Left forelimb (tissue), 1 donor: ENCODE results near the gene FAM20C.

Source experiments
- DNase-seq: peaks from one replicate; pipeline ENCODE4 v3.0.0-alpha.2; 2018; ENCODE audit warnings: low spot score

The FAM20C gene

DNA sequence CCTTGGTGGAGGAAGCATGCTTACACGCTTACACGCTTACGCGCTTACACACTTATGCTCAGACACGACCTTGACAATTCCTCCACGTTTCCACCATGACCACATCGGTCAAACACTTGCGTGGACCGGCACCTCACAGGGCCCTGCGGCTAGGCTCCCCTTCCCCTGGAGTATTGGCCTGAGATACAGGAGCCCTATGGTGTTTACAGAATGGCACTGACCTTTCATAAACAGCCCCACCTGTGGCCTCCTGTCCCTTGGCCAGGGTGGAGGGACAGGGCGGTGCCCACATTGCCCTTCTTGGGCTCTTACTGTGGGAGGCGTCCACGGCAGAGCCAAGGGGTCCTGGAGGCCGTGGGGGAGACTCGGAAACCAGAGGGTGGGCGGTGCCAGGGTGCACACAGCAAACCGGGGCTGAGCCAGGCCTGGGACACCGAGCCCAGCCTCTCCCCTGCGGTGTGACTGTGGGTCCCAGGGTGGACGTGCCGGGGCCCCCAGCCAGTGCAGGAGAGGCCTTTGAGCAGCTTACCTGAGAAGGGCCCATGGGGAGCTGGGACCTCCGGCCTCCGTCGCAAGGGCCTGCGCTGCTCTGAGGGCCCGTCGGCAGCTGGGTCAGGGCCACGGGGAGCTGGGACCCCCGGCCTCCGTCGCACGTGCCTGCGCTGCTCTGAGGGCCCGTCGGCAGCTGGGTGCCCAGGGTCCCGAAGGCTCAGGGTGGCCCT, 53.4 kb downstream of the FAM20C start:
- DNase-seq: no peak

DNA sequence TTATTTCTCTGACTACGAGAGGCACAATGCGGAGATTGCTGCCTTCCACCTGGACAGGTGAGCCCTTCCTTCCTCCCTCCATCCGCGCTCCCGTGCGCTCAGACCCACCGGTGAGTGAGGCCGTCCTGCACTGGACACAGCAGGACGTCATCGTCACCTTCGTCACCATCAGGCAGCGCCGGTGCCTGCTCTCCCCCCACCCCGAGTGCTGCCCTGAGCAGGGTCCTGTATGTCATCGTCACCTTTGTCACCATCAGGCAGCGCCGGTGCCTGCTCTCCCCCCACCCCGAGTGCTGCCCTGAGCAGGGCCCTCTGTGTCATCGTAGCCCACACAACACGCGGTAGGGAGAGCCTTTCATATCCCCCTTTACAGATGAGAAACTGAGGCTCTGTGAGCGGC, 54.1 kb downstream of the FAM20C start:
- DNase-seq: no peak

DNA sequence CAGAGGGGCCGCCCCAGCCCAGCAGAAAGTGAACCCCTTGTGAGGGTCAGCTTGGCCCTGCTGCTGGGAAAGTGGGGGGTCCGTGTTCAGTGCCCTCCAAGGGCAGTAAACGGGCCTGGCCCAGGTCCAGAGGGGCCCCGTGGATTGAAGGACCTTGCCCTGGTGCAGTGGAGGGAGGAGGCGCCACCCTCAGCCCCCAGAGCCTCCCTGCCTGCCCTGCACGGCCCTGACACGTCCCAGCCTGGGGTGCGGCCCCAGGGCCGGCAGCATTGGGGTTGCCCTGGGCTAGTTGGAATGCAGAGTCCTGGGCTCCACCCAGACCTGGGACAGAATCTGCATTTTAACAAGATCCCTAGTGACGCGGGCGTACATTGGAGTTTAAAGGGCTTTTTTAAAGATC, 54.8 kb downstream of the FAM20C start:
- no peak for DNase-seq

DNA sequence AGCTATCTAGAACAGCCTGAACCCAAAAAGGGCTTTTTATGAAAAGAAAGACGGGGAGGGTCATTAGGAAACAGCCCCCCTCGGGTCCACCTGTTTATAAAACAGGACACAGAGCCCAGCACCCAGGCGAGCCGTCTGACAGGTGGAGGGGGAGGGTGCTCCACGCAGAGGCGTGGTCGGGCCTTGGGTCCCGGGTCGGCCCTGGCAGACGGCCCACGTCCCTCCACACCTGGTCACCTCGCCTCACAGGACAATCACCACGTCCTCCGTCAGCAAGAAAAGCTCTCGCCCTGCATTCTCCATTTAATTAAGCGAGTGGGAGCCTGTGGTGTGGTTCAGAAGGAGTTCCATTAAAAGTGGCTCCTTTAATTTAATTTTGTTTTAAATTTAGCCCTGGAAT, 55.3 kb downstream of the FAM20C start:
- DNase-seq: no peak

DNA sequence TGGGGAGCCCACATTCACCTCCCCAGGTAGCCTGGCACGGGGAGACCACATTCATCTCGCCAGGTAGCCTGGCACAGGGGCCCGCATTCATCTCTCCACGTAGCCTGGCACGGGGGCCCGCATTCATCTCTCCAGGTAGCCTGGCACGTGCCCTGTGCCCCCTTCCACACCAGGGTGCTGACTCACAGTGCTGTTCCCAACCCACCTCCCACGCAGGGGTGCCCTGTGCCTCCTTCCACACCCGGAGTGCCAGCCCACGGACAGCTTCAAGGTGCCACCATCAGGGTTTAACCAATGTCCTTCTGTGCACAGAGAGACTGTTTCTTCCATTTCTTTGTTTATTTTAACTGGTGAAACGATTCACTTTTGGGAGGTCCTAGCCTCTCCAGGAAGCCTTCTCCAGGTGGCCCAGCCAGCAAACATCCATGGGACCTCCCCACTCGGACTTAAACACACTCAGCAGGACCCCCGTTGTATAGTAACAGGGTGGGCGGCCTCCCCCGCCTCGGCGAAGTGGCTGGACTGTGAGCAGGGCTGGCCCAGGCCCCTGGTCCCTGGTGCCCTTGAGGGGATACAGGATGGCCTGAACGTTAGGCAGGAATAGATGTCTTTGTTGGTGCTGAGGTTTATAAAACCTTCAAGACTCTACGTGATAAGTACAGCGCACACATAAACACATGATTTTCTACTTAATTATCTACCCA, 56.5 kb downstream of the FAM20C start:
- no peak for DNase-seq

DNA sequence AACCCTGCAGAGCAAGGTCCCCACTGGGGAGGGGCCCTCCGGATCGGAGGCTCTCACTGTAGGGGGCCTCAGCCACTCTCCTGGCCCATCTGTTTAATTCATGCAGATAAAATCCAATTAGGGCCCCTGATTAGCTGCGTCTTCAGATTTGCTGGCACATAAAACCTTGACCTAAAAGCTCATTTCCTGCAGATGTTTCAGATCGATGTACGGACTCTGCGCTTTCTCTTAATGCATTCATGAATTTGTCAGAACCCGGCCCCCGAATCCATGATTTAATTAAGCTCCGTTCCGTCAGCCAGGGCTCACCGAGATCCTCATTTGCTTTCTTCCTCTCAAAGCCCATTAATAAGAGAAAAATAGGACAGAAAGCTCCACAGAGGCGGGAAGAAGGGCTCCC, 57.6 kb downstream of the FAM20C start:
- DNase-seq: no peak

DNA sequence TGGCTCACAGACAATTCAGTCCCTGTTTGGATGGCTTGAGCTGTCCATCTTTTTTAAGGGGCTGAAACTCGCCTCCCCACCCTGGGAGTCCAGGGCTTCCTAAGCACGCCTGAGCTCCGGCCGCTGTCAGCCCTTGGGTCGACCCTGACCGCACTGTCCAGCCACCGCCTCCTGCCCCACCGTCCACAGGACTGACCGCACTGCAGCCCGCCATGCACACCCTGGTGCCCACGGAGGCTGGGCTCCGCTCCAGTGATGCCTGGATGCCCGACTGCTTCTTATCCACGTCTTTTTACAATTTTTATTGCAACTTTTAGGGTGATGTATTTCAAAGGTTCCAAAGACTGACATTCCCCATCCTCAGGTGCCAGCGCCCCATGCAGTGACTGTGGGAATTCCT, 58.2 kb downstream of the FAM20C start:
- no peak for DNase-seq

DNA sequence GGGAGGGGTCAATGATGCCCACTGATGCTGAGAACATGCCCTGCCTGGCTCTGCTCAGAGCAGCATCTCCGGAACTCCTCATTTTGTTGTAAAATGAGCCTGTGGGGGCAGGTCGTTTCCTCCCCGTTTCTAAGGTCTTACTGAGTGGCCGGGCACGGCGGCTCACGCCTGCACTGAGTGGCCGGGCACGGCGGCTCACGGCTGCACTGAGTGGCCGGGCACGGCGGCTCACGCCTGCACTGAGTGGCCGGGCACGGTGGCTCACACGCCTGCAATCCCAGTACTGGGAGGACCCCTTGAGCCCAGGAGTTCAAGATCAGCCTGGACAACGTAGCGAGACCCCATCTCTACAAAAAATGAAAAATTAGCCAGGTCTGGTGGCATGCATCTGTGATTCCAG, 58.6 kb downstream of the FAM20C start:
- DNase-seq: no peak

DNA sequence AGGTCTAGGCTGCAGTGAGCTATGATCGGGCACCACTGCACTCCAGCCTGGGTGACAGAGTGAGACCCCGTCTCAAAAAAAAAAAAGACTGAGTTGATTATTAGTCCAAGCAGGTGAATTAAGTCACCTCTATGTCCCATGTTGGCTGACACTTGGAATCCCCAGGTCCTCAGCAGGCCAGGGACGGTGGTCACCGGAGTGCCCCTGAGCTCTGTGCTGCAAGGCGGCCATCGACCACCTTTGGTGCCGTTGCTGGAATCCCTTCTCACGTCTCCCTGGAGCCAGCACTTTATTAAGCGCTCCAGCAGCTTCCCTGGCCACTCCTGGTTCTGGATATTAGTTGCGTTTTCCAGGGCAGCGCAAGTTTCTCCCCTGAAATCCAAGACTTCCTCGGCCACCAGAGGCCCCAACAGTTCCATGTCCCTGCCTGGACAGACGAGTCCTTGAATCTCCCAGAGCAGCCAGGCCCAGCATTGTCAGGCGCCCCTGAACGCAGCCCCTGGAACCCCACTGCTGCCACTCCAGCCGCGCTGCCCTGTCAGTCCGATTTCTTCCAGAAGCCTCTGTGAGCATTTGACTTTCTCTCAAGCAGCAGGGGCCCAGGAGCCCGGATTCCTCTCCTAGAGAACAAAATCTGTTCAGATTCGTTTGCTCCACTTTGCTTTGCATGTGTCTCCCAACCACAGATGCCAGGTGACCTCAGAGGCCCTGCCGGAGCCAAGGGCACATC, 59.2 kb downstream of the FAM20C start:
- no peak for DNase-seq

DNA sequence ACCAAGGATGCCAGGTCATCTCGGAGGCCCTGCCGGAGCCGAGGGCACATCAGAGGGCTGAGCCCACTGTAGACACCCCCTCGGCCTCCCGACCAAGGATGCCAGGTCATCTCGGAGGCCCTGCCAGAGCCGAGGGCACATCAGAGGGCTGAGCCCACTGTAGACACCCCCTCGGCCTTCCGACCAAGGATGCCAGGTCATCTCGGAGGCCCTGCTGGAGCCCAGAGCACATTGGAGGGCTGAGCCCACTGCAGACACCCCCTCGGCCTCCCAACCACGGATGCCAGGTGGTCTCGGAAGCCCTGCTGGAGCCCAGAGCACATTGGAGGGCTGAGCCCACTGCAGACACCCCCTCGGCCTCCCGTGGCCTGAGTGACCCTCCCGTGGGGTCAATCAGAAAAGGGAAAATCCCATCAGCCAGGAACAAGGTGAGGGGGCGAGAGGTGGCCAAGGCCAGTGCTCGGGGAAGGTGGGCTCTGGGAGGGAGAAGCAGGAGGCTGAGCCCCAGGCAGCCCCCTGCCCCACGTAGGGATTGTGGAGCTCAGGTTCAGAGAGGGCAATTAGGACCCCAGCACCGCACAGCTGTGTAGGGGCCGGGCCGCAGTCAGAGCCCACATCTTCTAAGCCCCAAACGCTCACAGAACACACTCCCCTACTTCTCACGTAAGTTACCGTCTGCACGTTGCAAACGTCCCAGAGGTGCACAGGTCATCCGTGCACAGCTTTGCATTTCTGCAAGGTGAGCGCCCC, 60.0 kb downstream of the FAM20C start:
- no peak for DNase-seq

DNA sequence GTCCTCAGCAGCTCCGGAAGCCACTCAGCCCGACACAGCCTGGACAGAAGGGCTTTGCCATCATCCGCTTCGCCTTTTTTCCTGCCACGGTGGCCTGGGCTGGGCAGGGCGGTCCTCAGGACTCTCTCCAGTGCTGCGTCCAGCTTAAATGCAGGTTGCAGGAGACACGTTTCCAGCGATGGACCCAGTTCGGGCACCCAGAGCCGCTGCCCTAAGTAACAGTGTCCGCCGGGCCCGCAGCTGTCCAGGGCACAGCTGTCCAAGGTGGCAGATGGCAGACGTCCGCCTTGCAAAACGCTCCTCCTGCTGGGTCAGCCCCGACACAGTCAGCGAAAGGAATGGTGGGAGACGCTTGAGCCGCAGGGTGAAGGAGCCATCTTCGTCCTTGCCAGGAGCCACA, 60.6 kb downstream of the FAM20C start:
- no peak for DNase-seq

DNA sequence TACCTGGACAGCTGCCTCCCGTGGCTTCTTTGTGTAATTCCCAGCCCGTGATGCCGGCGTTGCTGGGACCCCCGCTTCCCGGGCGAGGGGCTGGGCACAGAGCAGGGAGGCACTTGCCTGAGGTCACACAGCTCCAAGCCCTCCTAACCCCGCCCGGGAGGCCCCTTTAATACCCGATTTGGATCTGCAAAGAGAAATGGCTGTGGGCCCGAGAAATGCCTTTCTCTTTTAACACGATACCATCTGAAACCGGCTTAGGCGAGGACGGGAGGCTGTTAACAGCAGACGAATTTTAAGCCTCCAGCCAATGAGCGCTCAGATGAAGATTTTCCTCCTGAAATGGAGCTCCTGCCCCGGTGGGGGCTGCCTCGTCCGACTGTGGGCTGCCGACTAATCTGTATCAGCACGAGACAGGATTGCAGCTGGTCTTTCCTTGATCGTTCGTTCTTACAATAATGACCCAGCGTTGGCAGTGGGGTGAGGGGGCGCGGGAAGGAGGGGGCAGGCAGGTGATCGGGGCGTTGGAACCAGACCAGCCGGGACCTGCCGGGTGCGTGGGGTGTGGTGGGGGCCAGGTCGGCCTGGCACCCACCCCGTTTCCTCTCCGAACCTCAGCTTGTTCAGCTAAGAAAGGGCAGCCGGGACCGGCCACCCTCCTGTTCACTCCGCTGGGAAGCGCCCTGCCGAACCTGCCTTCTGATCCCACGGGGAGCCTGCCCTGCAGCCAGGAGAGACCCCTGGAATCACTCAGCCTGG, 61.4 kb downstream of the FAM20C start:
- no peak for DNase-seq

DNA sequence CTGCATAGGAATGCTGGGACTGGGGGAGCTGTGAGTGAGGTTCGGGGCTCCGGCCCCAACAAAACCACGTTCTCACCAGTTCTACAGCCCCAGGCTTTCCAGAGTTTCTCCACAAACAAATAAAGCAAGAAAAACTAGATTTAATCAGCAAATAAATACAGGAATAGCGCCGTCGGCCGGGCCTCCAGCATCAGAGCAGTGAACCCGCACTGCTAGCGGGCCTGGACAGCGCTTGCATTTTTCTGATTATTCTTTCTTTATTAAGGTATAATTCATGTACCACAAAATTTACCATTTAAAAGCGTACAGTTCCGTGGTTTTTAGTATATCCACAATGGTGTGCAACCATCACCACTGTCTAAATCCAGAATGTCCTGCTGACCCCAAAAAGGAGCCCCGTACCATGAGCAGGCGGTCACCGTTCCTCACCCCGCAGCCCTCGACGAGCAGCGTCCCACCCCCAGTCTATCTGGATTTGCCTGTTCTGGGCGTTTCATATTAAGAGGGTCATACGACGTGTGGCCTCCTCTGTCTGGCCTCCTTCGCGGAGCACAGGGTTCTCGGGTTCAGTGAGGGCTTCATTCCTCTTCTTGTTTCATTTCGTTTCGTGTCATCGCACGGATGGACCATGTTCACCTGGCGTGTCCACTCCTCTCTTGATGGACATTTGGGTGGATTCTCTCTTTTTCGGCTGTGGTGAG, 62.1 kb downstream of the FAM20C start:
- DNase-seq: no peak

DNA sequence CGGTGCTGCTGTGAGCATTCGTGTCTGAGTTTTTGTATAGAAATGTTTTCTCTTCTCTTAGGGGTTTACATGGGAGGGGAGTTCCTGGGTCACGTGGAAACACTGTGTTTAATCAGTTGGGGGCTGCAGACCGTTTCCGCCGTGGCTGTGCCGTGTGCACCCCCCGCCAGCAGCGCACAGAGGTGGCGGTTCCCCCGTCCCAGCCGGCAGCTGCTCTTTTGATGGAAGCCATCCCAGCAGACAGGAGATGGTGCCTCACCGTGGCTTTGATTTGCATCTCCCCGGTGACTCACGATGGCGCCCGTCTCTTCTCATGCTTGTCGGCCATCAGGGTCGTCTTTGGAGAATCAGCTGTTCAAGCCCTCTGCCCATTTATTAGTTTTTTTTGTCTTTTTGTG, 62.7 kb downstream of the FAM20C start:
- no peak for DNase-seq

DNA sequence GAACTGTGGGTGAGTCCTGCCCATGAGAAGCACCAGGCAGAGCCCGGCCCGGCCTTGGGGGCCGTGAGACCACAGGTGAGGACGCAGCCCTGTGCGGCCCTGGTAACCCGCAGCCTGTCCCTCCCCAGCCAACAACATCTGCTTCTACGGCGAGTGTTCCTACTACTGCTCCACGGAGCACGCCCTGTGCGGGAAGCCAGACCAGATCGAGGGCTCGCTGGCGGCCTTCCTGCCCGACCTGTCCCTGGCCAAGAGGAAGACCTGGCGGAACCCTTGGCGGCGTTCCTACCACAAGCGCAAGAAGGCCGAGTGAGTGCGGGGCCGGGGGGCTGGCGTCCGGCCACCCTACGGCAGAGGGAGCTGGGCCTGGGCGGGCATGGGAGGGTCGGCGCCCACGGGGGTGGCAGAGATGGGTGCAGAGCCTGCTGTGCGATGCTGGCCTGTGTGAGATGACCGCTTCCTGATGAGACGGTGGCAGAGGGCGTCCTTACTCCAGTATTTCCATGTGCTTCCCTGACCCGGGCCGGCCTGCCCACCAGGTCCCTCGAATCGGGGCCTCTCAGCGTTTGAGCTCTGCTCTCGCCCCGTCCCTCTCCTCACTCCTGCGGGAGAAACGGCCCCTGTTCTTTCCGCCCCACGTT, 63.5 kb downstream of the FAM20C start:
- DNase-seq: no peak

DNA sequence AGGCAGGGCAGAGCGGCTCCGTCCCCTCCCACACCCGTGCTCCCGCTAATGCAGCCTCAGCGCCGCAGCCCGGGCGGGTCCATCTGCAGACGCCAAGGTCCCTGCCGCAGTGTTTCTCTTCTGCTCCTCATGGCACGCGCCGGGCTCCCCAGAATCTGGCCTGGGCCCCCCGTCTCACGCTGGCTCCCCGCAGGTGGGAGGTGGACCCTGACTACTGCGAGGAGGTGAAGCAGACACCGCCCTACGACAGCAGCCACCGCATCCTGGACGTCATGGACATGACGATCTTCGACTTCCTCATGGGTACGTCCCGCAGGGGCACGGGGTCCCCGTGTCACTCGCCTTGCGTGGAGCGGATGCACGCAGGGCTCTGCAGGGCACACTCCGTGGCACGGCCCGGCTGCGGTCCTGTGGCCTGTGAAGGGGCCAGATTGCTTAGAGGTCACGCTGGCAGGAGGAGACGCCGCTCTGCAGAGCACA, 64.1 kb downstream of the FAM20C start:
- DNase-seq: no peak

DNA sequence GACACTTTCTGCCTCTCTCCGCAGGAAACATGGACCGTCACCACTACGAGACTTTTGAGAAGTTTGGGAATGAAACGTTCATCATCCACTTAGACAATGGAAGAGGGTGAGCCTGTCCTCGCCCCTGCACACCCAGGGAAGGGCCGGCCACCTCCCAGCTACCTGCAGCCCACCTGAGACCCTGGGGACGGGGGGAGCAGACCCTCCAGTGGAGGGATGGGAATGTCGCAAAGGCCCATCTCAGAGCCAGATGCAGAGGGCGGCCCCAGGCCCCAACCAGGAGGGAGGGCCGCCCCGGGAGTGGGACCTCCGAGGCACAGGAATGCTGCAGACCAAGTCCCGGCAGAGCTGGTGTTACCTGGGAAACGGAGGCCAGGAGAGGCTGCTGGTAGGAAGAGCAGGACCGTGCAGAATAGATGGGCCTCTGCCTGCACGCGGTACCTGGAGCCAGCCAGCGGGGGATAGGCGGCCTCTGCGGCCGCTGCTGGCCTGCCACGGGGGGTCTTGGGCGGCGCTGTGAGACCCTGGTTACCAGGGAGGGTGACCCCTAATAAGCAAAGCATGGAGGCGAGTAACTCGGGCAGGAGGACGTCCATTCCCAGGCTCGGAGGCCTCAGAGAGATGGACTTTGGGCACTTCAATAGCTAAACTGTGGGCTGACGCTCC, 64.7 kb downstream of the FAM20C start:
- DNase-seq: no peak

DNA sequence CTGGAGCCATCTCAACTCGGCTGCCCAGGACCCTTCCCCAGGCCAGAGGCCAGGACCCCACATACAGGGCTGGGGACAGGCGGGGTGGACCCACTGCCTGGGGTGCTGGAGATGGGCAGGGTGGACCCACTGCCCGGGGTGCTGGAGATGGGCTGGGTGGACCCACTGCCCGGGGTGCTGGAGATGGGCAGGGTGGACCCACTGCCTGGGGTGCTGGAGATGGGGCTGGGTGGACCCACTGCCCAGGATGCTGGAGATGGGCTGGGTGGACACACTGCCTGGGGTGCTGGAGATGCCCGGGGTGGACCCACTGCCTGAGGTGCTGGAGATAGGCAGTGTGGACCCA, 65.2 kb downstream of the FAM20C start:
- DNase-seq: no peak

DNA sequence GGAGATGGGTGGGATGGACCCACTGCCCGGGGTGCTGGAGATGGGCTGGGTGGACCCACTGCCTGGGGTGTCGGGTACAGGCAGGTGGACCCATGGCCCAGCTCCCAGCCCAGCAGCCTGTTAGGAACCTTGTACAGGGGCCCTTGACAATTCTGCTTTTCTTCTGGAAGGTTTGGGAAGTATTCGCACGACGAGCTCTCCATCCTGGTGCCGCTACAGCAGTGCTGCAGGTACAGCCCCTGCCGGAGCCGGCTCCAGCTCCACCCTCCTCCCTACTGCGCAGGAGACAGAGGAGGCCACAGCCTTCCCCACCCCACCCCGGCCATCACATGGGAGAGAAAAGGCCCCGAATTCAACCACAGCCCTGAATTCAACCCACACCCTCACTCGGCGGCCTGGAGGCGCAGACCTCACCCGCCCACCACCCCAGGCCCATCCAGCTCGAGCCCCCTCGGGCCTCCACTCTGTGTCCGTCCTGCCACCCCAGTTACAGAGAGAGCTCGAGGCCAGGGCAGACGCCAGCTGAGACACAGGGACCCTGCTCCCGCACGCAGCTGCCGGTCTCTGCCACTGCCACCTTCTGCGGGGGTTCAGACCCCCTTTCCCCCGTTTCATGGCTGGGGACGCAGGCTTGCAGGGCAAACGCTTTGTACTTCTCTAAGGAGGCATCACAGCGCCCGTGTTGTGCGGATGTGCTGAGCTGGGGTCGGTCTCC, 66.3 kb downstream of the FAM20C start:
- DNase-seq: no peak

DNA sequence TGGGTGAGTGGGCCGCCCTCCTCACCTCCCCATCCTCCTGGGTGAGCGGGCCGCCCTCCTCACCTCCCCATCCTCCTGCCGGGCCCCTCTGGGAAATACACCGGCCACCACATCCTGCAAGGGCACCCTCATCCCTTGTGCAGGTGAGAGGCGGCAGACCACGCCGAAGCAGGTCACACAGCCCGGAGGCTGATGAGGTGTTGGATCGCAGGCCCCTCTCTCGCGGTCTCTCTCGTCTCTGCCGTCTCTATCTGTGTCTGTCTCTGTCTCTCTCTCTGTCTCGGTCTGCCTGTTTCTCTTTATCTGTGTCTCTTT, 66.8 kb downstream of the FAM20C start:
- no peak for DNase-seq
